H1 (cell line): ENCODE data around the gene DPYD. TPM values are rescaled to one million over a fixed set of nuclear protein-coding genes. Genes with fewer than 3 reads are reported as not detected.

Source experiments
- CTCF ChIA-PET: fragments of 300-600 bp; sonication (Branson Sonifier 250); formaldehyde crosslinking; loops from one replicate; lab custom pipeline; 2021; ENCODE audit not compliant: partially characterized antibody; lab: Charles Lee
- POLR2A ChIA-PET: fragments of 300-600 bp; sonication (Branson Sonifier 250); formaldehyde crosslinking; loops from one replicate; lab custom pipeline; 2021; ENCODE audit warnings: inconsistent platforms; ENCODE audit not compliant: partially characterized antibody; lab: Charles Lee
- DNase-seq, 2 experiments: peaks; one replicate each; pipeline versions ENCODE4 v3.0.0 to v3.0.0-alpha.2; 2010 to 2022; ENCODE audit warnings: low spot score in 2 of 2, low read depth in 1 of 2, mixed read lengths in 1 of 2
- FAIRE-seq: peaks from 2 replicates; lab custom pipeline; 2011; peaks lifted over from hg19 to GRCh38; lab: Jason Lieb, UNC
- H2AFZ ChIP-seq: 2 replicates; pipeline ENCODE4 v1.8.1; 2012; ENCODE audit warnings: low read length, inconsistent platforms
- H2AK5ac ChIP-seq: 2 replicates; pipeline ENCODE4 v1.6.1; 2013; ENCODE audit warnings: low read depth, low read length
- H2BK120ac ChIP-seq: replicated peaks from 2 replicates; pipeline ENCODE3; 2013; ENCODE audit warnings: low read depth, low read length, inconsistent platforms
- H2BK12ac ChIP-seq: 2 replicates; pipeline ENCODE4 v1.6.1; 2013; ENCODE audit warnings: low read depth, low read length
- H2BK15ac ChIP-seq: 2 replicates; pipeline ENCODE4 v1.6.1; 2013; ENCODE audit warnings: low read length
- H2BK20ac ChIP-seq: 2 replicates; pipeline ENCODE4 v1.6.1; 2013; ENCODE audit warnings: low read length
- H2BK5ac ChIP-seq: 2 replicates; pipeline ENCODE4 v1.6.1; 2013; ENCODE audit warnings: low read depth, low read length
- H3K14ac ChIP-seq: 2 replicates; pipeline ENCODE4 v1.6.1; 2013; ENCODE audit warnings: inconsistent platforms; ENCODE audit not compliant: insufficient read length
- H3K18ac ChIP-seq: 2 replicates; pipeline ENCODE4 v1.6.1; 2013; ENCODE audit warnings: low read length; ENCODE audit errors: extremely low read depth
- H3K23ac ChIP-seq: 2 replicates; pipeline ENCODE4 v1.6.1; 2013; ENCODE audit warnings: inconsistent platforms; ENCODE audit not compliant: insufficient read length
- H3K23me2 ChIP-seq: 2 replicates; pipeline ENCODE4 v1.6.1; 2013; ENCODE audit warnings: low read depth, low read length
- H3K27ac ChIP-seq: 2 replicates; pipeline ENCODE4 v1.6.1; 2011; ENCODE audit warnings: low read depth, low read length, inconsistent platforms
- H3K27me3 ChIP-seq, 4 experiments: replicated peaks in 1 of 4; 1 replicate in 1 of 4; 2 replicates in 3 of 4; pipeline versions ENCODE4 v1.6.1 to v1.8.1; 2011 to 2013; ENCODE audit warnings: low read length in 3 of 4, mild to moderate bottlenecking in 3 of 4, inconsistent platforms in 2 of 4, mixed read lengths in 2 of 4, moderate library complexity in 1 of 4; ENCODE audit not compliant: control insufficient read depth in 3 of 4, insufficient read depth in 3 of 4; ENCODE audit errors: extremely low read depth in 1 of 4
- H3K36me3 ChIP-seq, 4 experiments: 2 replicates each; pipeline versions ENCODE4 v1.6.1 to v1.8.1; 2011 to 2013; ENCODE audit warnings: mild to moderate bottlenecking in 4 of 4, low read length in 3 of 4, moderate library complexity in 2 of 4, control low read depth in 1 of 4, inconsistent platforms in 1 of 4; ENCODE audit not compliant: insufficient read depth in 4 of 4, control insufficient read depth in 2 of 4
- H3K4ac ChIP-seq: replicated peaks from 2 replicates; pipeline ENCODE3; 2013; ENCODE audit warnings: low read length, low read depth, mixed read lengths, inconsistent platforms; ENCODE audit not compliant: insufficient read length
- H3K4me1 ChIP-seq, 4 experiments: replicated peaks in 1 of 4; 1 replicate in 1 of 4; 2 replicates in 3 of 4; pipeline versions ENCODE4 v1.6.1 to v1.8.1; 2011 to 2013; ENCODE audit warnings: low read length in 3 of 4, inconsistent platforms in 2 of 4, mixed read lengths in 1 of 4; ENCODE audit not compliant: insufficient read depth in 4 of 4, control insufficient read depth in 3 of 4
- H3K4me2 ChIP-seq, 2 experiments: 2 replicates each; pipeline versions ENCODE4 v1.6.1 to v1.8.1; 2011 to 2013; ENCODE audit warnings: low read depth in 2 of 2, low read length in 2 of 2, control low read depth in 1 of 2, inconsistent platforms in 1 of 2, mild to moderate bottlenecking in 1 of 2; ENCODE audit not compliant: insufficient read depth in 1 of 2
- H3K4me3 ChIP-seq, 4 experiments: fragments of 200-600, 300-600 bp in 1 of 4; sonication (generic), shearing (Covaris generic), sonication (Bioruptor Twin) in 1 of 4; 2 replicates each; pipeline versions ENCODE4 v1.5.1 to v1.8.1; 2011 to 2016; ENCODE audit warnings: low read length in 4 of 4, low read depth in 3 of 4, control low read depth in 2 of 4, inconsistent platforms in 2 of 4, mild to moderate bottlenecking in 2 of 4, mixed read lengths in 1 of 4, moderate library complexity in 1 of 4; ENCODE audit not compliant: insufficient read depth in 2 of 4; ENCODE audit errors: extremely low read depth in 1 of 4
- H3K56ac ChIP-seq: replicated peaks from 2 replicates; pipeline ENCODE3; 2013; ENCODE audit warnings: low read depth, mild to moderate bottlenecking, mixed read lengths, low read length, inconsistent platforms; ENCODE audit not compliant: insufficient read length
- H3K79me1 ChIP-seq: 2 replicates; pipeline ENCODE4 v1.6.1; 2013; ENCODE audit warnings: low read depth, low read length, control low read depth
- H3K79me2 ChIP-seq, 2 experiments: 2 replicates each; pipeline versions ENCODE4 v1.6.1 to v1.8.1; 2012 to 2013; ENCODE audit warnings: low read length in 2 of 2, mild to moderate bottlenecking in 2 of 2, inconsistent platforms in 1 of 2; ENCODE audit not compliant: insufficient read depth in 2 of 2, control insufficient read depth in 1 of 2
- H3K9ac ChIP-seq, 4 experiments: replicated peaks in 1 of 4; 1 replicate in 1 of 4; 2 replicates in 3 of 4; pipeline versions ENCODE4 v1.6.1 to v1.8.1; 2011 to 2013; ENCODE audit warnings: low read depth in 3 of 4, low read length in 3 of 4, control low read depth in 2 of 4, mild to moderate bottlenecking in 2 of 4, moderate library complexity in 2 of 4, inconsistent platforms in 1 of 4; ENCODE audit errors: extremely low read depth in 1 of 4
- H3K9me3 ChIP-seq, 2 experiments: 2 replicates each; pipeline versions ENCODE4 v1.6.1 to v1.8.1; 2012 to 2013; ENCODE audit warnings: mild to moderate bottlenecking in 2 of 2, moderate library complexity in 2 of 2, control low read depth in 1 of 2, inconsistent platforms in 1 of 2, low read depth in 1 of 2, low read length in 1 of 2, mixed read lengths in 1 of 2; ENCODE audit not compliant: insufficient read depth in 2 of 2
- H4K20me1 ChIP-seq, 2 experiments: replicated peaks in 1 of 2; 2 replicates each; pipeline versions ENCODE3 to v1.8.1; 2011 to 2013; ENCODE audit warnings: inconsistent platforms in 2 of 2, low read length in 2 of 2, mild to moderate bottlenecking in 1 of 2; ENCODE audit not compliant: insufficient read depth in 2 of 2, control insufficient read depth in 1 of 2
- H4K5ac ChIP-seq: 2 replicates; pipeline ENCODE4 v1.6.1; 2013; ENCODE audit warnings: low read length, low read depth, mixed read lengths, inconsistent platforms; ENCODE audit not compliant: insufficient read length
- H4K8ac ChIP-seq: 2 replicates; pipeline ENCODE4 v1.8.0; 2013; ENCODE audit warnings: mild to moderate bottlenecking, moderate library complexity, low read length, inconsistent platforms; ENCODE audit not compliant: insufficient read depth; ENCODE audit errors: extremely low read depth
- H4K91ac ChIP-seq: replicated peaks from 2 replicates; pipeline ENCODE3; 2013; ENCODE audit warnings: low read length, mixed read lengths, inconsistent platforms; ENCODE audit not compliant: insufficient read length
- EGR1 ChIP-seq: IDR thresholded peaks from 2 replicates; pipeline ENCODE4 v1.6.1; 2011; ENCODE audit warnings: low read depth, low read length, borderline replicate concordance
- KDM1A ChIP-seq: fragments of 200-600, 300-600 bp; sonication (generic); IDR thresholded peaks from 2 replicates; pipeline ENCODE4 v1.7.1; 2016; ENCODE audit warnings: mild to moderate bottlenecking, low read length, borderline replicate concordance
- TCF12 ChIP-seq: IDR thresholded peaks from 2 replicates; pipeline ENCODE4 v1.6.1; 2011; ENCODE audit warnings: low read depth, mild to moderate bottlenecking, low read length
- YY1 ChIP-seq: IDR thresholded peaks from 2 replicates; pipeline ENCODE4 v1.6.1; 2011; ENCODE audit warnings: low read depth, mild to moderate bottlenecking, low read length
- WGBS, 2 experiments: shearing (Covaris generic) in 1 of 2; methylation state at CpG; one replicate each; pipeline versions ENCODE4 v1.1.6 to v1.1.7; 2013 to 2015; ENCODE audit warnings: low lambda C conversion rate in 2 of 2, mixed read lengths in 2 of 2, inconsistent platforms in 1 of 2, low coverage in 1 of 2, missing lambda C conversion rate in 1 of 2; ENCODE audit not compliant: insufficient replicate concordance in 2 of 2, insufficient coverage in 1 of 2, insufficient read length in 1 of 2; ENCODE audit errors: extremely low coverage in 1 of 2, missing lambda C conversion rate in 1 of 2; 5-methylcytosine and 5-hydroxymethylcytosine counted together
- polyA plus RNA-seq, 7 experiments: library from polyadenylated mRNA; depleted of rRNA in 3 of 7; stranded (reverse) in 5 of 7; unstranded in 2 of 7; fragments of >200 nt in 5 of 7; fragments of 200-250 nt in 2 of 7; gene quantifications; 1 replicate in 5 of 7; 2 replicates in 1 of 7; 4 replicates in 1 of 7; pipeline versions ENCODE4 v1.2.1 to v1.2.3, GENCODE V29; 2011 to 2013; ENCODE audit warnings: missing spikeins in 2 of 7, mixed read lengths in 2 of 7
- total RNA-seq: library from RNA; stranded (reverse); fragmentation: NEBNext Ultra II Directional; extraction: Animal tissue kit (Norgen Biotek cat#: 25700); gene quantifications from 2 replicates; pipeline ENCODE4 v1.2.1, GENCODE V29; 2021

The DPYD gene
- total and polyA plus RNA-seq, 2 of the 8 experiments (the other 6 are each of a cell fraction or from before 2014, with no cell fraction given): 0.29 to 0.73 TPM

GRCh38 chr1:97038410-97038809 is 882.4 kb downstream of the DPYD start:
- H2BK20ac ChIP-seq: no peak overlapping the region
- H2BK120ac ChIP-seq: no peak overlapping the region
- H3K4ac ChIP-seq: no peak overlapping the region
- no peak overlapping the region for H2AFZ ChIP-seq
- FAIRE-seq: no peak
- H2BK12ac ChIP-seq: no peak overlapping the region
- H3K4me2 ChIP-seq: no peak overlapping the region
- H3K9me3 ChIP-seq: no peaks in the 10 kb centered on the region
- H3K27me3 ChIP-seq: no peaks in the 10 kb centered on the region
- H3K79me2 ChIP-seq: no peaks in the 10 kb centered on the region
- H3K36me3 ChIP-seq: no peaks in the 10 kb centered on the region
- no peaks in the 10 kb centered on the region for H3K4me1 ChIP-seq
- no peak overlapping the region for H2BK5ac ChIP-seq
- no peak for TF ChIP-seq YY1
- TF ChIP-seq EGR1: no peak
- TF ChIP-seq TCF12: no peak
- TF ChIP-seq KDM1A: no peak
- no peaks in the 10 kb centered on the region for H3K79me1 ChIP-seq
- no peak overlapping the region for H2BK15ac ChIP-seq
- no peaks in the 10 kb centered on the region for H3K23me2 ChIP-seq
- H4K20me1 ChIP-seq: no peaks in the 10 kb centered on the region
- H3K27ac ChIP-seq: no peak overlapping the region
- H3K9ac ChIP-seq: no peak overlapping the region
- 84% methylated on average over 4 of the region's 4 CpGs; no CpG with 5 or more reads in 1 of the 2 experiments for WGBS, 2 experiments
- ChIA-PET POLR2A (no interaction called here), CTCF (no interaction called here)
- H3K18ac ChIP-seq: no peak overlapping the region
- no peak overlapping the region for H4K5ac ChIP-seq
- no peak for DNase-seq
- no peak overlapping the region for H3K23ac ChIP-seq
- H3K14ac ChIP-seq: no peak overlapping the region
- no peak overlapping the region for H3K56ac ChIP-seq
- no peak overlapping the region for H4K8ac ChIP-seq
- no peak overlapping the region for H2AK5ac ChIP-seq
- H3K4me3 ChIP-seq: no peak overlapping the region
- no peak overlapping the region for H4K91ac ChIP-seq
